Activated T-cell treated with anti-CD3 and anti-CD28 coated beads, Interleukin-2, amount 50 U/mL, for 48 hours (primary cell): ENCODE results near the gene NRBP1.
"Not testable (repeated sequence)": the region's sequence is repeated elsewhere in the genome, so short reads cannot be mapped to it uniquely, and the experiment has no call there.

Source experiments
- DNase-seq, 2 experiments: peaks; one replicate each; pipeline ENCODE4 v3.0.0-alpha.2; 2020

The NRBP1 gene

DNA sequence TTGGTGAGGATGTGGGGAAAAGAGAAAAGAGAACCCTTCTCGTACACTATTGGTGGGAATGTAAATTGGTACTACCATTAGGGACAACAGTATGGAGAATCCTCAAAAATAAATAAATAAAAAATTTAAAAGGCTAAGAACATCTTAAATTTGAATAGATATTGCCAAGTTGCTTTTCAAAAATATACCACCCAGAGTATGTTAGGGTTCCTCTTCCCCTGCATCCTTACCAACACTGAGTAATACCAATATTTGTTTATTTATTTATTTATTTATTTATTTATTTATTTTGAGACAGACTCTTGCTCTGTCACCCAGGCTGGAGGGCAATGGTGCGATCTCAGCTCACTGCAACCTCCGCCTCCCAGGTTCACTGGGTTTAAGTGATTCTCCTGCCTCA is 5.5 kb upstream of the NRBP1 start:
- no peak for DNase-seq

GRCh38 chr2:27425039-27425438 is 3.4 kb upstream of the NRBP1 start:
- DNase-seq: not testable (repeated sequence)

DNA sequence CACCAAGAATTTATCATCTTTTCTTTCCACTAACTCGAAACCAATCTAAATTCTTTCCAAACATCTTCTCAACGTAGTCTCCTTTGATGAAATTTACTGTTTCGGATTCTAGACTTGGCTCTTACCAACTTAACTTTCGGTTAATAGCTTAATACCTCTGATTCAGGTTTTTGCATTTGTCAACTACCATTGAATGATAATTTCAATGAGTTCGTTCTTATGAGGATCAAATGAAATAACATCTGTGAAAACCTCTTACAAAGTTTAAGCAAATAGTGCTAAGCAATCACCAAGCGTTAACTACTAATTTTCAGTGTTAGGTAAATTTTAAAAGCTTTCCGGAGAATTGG is 593 bp upstream of the NRBP1 start:
- DNase-seq: no peak

- peak; percentile 82 to 88 for DNase-seq
Observed at GRCh38 chr2:27428978-27429541, 629 bp downstream of the NRBP1 start.

GRCh38 chr2:27431395-27431794 is 3.0 kb downstream of the NRBP1 start:
- no peak for DNase-seq

- no peak for DNase-seq
Observed at GRCh38 chr2:27435628-27436027, 7.2 kb downstream of the NRBP1 start.

DNA sequence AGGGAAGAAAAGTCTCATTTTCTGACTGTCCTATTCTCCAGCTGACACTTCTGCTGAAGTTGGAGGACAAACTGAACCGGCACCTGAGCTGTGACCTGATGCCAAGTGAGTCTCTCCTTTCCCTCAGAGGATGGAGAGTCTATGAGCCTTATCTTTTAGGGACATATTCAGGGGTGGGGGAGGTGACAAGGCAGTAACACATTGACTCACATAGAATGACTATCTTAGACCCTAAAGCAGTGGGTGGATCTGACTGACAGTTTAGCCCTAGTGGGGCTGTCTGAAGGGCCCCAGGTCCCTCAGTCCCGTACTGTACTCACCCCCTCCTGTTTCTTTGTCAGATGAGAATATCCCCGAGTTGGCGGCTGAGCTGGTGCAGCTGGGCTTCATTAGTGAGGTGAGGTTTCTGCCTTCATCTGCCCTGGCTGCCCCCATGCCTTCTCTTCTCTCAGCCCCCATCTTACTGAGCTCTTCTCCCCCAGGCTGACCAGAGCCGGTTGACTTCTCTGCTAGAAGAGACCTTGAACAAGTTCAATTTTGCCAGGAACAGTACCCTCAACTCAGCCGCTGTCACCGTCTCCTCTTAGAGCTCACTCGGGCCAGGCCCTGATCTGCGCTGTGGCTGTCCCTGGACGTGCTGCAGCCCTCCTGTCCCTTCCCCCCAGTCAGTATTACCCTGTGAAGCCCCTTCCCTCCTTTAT is 12.9 kb downstream of the NRBP1 start:
- DNase-seq: no peak

DNA sequence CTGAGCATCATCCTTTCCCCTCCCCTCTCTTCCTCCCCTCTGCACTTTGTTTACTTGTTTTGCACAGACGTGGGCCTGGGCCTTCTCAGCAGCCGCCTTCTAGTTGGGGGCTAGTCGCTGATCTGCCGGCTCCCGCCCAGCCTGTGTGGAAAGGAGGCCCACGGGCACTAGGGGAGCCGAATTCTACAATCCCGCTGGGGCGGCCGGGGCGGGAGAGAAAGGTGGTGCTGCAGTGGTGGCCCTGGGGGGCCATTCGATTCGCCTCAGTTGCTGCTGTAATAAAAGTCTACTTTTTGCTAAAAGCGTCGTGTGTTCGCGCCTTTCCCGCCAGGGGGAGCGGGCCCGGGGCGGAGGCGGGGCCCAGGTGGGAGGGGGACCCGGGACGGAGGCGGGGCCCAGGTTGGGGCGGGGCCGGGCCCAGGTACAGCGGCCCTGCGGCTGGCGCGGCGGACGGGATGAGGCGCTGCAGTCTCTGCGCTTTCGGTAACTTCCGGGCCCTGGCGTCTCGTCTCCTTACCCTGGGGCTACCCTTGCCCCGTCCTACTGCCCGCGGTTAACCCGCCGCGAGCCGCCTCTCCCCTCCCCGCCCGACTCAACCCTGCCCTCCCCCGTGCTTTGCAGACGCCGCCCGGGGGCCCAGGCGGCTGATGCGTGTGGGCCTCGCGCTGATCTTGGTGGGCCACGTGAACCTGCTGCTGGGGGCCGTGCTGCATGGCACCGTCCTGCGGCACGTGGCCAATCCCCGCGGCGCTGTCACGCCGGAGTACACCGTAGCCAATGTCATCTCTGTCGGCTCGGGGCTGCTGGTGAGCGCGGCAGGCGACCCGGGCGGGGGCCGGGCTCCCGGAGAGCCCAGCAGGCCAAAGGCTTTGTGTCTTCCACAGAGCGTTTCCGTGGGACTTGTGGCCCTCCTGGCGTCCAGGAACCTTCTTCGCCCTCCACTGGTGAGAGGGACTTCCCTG is 13.8 kb downstream of the NRBP1 start, which contains the start of gene KRTCAP3:
Gene KRTCAP3 (plus strand): TSS at position 424 of the 962 bp plus-strand sequence. CDS start 32 bp downstream, at position 456.
- peak; percentile 38 to 56 for DNase-seq

DNA sequence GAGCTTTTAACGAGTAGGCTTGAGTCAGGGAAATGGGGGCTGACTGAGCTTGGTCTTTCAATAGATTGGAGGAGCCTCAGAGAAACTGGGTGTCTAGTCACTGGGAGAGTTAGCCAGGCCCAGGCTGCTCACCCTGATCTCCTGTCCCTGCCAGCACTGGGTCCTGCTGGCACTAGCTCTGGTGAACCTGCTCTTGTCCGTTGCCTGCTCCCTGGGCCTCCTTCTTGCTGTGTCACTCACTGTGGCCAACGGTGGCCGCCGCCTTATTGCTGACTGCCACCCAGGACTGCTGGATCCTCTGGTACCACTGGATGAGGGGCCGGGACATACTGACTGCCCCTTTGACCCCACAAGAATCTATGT is 14.5 kb downstream of the NRBP1 start:
- DNase-seq: no peak

DNA sequence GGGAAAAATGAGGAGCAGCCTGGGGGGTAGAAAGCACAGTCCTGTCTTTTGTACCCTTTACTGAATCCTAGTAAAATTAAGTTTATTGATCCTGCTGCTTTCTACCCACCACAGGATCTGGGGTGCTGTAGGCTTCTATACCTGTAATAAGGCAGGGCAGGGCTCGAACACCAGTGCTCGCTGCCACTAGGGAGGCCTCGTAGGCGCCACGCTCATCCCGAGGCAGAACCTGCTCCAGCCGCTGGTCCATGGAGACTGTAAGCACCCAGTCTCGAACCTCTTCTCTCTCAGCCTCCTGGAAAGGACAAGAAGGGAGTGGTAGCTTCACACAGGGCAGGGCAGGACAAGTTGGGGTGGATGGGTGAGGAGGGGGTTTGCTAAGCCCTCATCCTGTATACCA is 16.7 kb downstream of the NRBP1 start:
- no peak for DNase-seq

DNA sequence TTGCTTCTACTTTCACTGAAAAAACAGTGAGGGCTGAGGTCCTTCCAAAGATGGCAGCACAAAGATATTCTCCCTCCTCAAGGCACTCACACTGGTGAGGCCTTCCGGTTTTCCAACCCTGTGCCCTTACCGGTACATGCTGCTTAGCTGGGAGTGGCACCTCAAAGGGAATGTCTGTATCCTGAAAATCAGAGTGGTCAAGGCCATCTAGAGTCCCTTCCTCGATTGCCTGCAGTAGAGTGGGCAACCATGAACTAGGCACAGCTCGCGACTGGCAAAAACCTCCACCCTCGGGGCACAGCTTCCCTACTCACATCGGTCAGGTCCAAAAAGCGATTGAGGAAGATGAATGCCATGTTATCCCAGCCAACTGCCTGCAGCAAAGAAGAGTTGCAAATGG is 17.2 kb downstream of the NRBP1 start:
- no peak for DNase-seq

DNA sequence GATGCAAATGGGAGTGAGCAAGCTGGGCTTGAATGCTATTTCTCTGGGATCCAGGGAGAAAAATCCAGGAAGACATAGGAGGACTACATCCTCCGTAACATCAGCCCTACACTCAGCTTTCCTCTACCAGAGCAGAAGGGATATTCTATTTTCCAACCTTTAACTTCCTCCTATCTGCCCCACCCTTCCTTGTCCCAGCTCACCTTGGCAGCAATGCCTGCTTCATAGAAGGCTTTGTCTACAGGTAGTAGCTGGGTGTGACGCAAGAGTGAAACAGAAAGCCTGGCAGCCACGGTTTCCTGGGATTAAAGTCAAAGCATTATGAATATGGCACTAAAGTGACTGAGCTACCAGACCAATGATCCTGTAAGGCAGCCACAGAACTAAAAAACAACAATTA is 17.6 kb downstream of the NRBP1 start:
- DNase-seq: no peak

DNA sequence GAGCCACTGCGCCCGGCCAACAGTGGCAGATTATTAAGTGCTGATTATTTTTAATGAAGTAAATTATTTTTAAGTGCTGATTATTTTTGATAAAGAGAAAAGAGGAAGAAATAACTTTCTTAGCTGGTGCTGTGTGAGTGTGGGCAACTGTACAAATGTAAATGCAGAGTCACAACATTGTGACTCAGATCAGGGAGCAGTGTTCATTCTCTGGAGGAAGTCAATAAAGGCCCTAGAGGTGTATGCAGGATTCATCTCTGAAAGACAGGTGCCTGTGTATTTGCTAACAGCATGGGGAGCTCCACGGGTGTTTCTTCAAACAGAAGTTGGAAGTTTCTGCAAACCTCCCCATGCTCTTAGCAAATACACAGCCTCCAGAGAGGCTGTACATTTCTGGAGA is 19.9 kb downstream of the NRBP1 start:
- DNase-seq: no peak

DNA sequence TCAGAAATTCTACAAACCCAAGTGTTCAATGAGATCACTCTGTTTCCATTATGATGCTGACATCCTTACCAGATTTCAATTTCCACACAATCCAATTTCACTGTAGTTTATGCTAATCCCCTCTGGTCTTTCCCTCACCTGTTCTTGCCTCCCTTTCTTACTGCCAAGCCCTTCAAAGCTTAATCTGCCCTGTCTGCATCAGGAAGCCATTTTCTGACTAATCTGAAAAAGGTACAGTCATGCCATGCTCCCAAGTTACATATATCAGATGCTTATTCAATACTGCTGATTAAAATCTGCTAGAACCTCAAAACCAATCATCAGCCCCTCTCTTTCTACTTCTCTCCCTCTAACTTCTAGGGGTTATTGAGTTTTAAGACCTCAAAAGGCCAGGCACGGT is 22.7 kb downstream of the NRBP1 start:
- DNase-seq: no peak

GRCh38 chr2:27453968-27454367 is 25.5 kb downstream of the NRBP1 start:
- DNase-seq: no peak

DNA sequence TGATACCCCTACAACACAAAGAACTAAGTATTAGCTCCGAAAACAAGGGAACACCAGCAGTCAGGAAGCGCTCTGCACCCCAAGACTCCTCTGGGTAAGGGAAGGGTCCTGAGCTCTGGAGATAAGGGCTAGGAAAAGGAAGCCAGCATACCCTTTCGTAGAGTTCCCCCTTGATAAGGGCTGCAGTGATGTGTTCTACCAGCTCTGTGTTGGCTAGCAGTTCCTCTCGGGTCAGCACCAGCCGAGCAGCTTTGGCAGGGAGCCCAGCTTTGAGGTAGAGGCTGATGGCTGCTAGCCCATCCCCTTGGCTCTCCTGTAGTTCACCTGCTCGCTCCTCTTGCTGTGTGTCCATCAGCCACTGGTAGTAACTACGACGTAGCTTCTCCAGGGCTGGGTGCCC is 32.7 kb downstream of the NRBP1 start:
- no peak for DNase-seq

- no peak for DNase-seq
Observed at GRCh38 chr2:27464443-27464842, 36.0 kb downstream of the NRBP1 start.

DNA sequence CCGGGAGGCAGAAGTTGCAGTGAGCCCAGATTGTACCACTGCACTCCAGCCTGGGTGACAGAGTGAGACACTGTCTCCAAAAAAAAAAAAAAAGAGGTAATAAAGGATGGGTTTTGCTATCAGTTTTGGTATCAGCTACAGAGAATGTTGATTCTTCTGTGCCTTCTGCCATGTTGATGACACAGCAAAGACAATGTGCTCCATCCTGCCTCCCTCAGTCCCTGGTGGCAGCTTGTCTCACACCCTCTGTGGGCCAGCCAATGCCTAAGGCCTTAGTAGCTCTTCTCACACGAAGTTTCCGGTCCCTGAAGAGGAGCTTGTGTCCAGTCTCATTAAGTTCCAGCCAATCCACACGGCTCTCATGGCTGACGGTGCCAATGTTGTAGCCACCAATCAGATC is 43.5 kb downstream of the NRBP1 start:
- no peak for DNase-seq

DNA sequence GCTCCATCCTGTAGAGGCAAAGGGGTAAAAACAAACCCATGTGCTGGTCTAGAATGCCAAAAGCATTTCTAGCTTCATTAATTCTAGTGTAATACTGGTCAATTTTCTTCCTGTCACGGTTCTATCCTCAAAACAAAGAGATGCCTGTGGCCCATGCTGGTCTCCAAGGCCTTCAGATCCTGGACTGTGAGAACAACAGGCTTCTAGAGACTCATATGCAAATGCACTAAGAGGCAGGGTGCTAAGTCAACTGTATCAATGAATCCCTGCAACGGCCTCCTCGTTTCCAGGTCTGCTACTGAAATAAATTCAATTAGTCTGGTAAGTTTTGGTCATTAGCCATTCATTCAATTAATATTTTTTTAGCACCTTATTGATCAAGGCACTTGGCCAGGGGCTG is 57.1 kb downstream of the NRBP1 start:
- no peak for DNase-seq

DNA sequence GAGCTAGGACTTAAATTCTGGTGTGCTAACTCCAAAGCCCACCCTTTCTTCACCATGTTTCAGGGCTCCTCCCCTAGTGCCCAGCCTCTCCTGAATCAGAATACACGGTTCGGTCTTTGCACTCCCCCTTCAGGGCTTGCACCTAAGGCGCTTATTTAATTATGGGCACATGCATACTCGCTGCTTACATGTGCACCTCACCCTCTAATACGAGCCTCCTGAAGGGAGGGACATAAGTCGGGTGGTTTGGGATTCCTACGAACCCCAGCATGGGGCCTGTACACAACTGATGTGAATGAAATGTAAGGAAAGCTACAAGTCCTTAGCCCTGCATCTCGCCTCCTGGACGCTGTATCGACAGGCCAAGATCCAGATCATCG is 60.7 kb downstream of the NRBP1 start:
- DNase-seq: no peak

GRCh38 chr2:27489498-27490397 is 61.3 kb downstream of the NRBP1 start, which contains the start of gene IFT172:
IFT172 (minus strand) TSS chr2:27489743; CDS start chr2:27489653, 90 bp downstream.
- peak; percentile 98 to 99 for DNase-seq
